Esophagus squamous epithelium (tissue), 5 donors: Measurements from ENCODE around the gene PRR15L. TPM values are rescaled to one million over a fixed set of nuclear protein-coding genes. Genes with fewer than 3 reads are reported as not detected.

Experiments used
- DNase-seq: peaks from one replicate; lab custom pipeline; 2025; lab: John Stamatoyannopoulos, UW
- H3K27ac ChIP-seq, 4 donors: fragments of 200-600 bp; sonication (generic); one replicate each; pipeline ENCODE4 v1.5.1; 2016 to 2019; ENCODE audit warnings: mild to moderate bottlenecking in 1 of 4
- H3K27me3 ChIP-seq, 4 donors: fragments of 200-600 bp; sonication (generic); 1 replicate in 3 of 4; 2 replicates in 1 of 4; pipeline versions ENCODE4 v1.5.1 to v1.6.0; 2017 to 2021; ENCODE audit warnings: antibody characterized with exemption in 1 of 4
- H3K36me3 ChIP-seq, 3 donors: fragments of 200-600 bp; sonication (generic); one replicate each; pipeline ENCODE4 v1.5.1; 2016 to 2019
- H3K4me1 ChIP-seq, 3 donors: fragments of 200-600 bp; sonication (generic); one replicate each; pipeline ENCODE4 v1.5.1; 2017 to 2019
- H3K4me3 ChIP-seq, 4 donors: fragments of 200-600 bp; sonication (generic); 1 replicate in 3 of 4; 2 replicates in 1 of 4; pipeline ENCODE4 v1.5.1; 2016 to 2019; ENCODE audit warnings: mild to moderate bottlenecking in 2 of 4, moderate library complexity in 1 of 4
- H3K9me3 ChIP-seq, 3 donors: fragments of 200-600 bp; sonication (generic); one replicate each; pipeline ENCODE4 v1.5.1; 2016 to 2019
- CTCF ChIP-seq, 6 experiments: fragments of 450-650 bp in 4 of 6; fragments of 200-600 bp in 2 of 6; sonication (generic) in 2 of 6; IDR thresholded peaks; one replicate each; pipeline ENCODE4 v1.5.1; 2016 to 2019; ENCODE audit warnings: antibody characterized with exemption in 6 of 6, mild to moderate bottlenecking in 4 of 6, moderate library complexity in 4 of 6
- POLR2A ChIP-seq, 4 donors: fragments of 450-650 bp; IDR thresholded peaks; one replicate each; pipeline ENCODE4 v1.6.1; 2017; ENCODE audit warnings: antibody characterized with exemption in 4 of 4, mild to moderate bottlenecking in 4 of 4, moderate library complexity in 3 of 4
- WGBS, 2 donors: methylation state at CpG; one replicate each; pipeline ENCODE4 v1.1.5; 2018; 5-methylcytosine and 5-hydroxymethylcytosine counted together
- intact Hi-C: fragments of 100-400 bp; cut with DNase I; formaldehyde crosslinking; loops from one replicate; pipeline ENCODE4 v1.15.0; 2022
- total RNA-seq, 4 donors: library from RNA; depleted of rRNA; stranded (reverse); fragments of >200 nt; gene quantifications; one replicate each; pipeline ENCODE4 v1.1.0, GENCODE V29; 2016
- donor health status: DM: yes; HTN: yes; CAD: no.

PRR15L gene
- total RNA-seq, 4 donors from 2014 or later = 3.3 to 12.5 (median 7.1) TPM

GRCh38 chr17:47915776-47916398, 41.8 kb downstream of the PRR15L start:
- WGBS, 2 donors = 25 to 30% methylated on average over 5 to 8 of the region's 12 CpGs

GRCh38 chr17:47914306-47914948, 43.3 kb downstream of the PRR15L start:
- no peak for DNase-seq
- TF ChIP-seq CTCF (IDR thresholded peaks at IDR 0.05) = no peak
- TF ChIP-seq POLR2A (IDR thresholded peaks at IDR 0.05) = no peak
- H3K36me3 ChIP-seq = peaks cover 0 to 30% (median 7%) of the 10 kb centered on the region in 3 donors
- intact Hi-C loops = no loop called here
- H3K4me1 ChIP-seq = peaks cover 0 to 40% (median 5%) of the 10 kb centered on the region in 3 donors
- 46 to 47% methylated on average over 3 to 4 of the region's 4 CpGs for WGBS, 2 donors
- H3K9me3 ChIP-seq = no peaks in the 10 kb centered on the region
- H3K4me3 ChIP-seq = no peak overlapping the region
- H3K27ac ChIP-seq = no peak overlapping the region
- no peaks in the 10 kb centered on the region for H3K27me3 ChIP-seq

More at GRCh38 chr17:47915776-47916398, 41.8 kb downstream of the PRR15L start:
- TF ChIP-seq POLR2A (IDR thresholded peaks at IDR 0.05) = no peak
- Histone ChIP-seq H3K36me3 (peaks cover 0 to 30% (median 7%) of the 10 kb centered on the region in 3 donors), H3K4me3 (no peak overlapping the region), H3K4me1 (peaks cover 0 to 40% (median 5%) of the 10 kb centered on the region in 3 donors), H3K9me3 (no peaks in the 10 kb centered on the region), H3K27me3 (no peaks in the 10 kb centered on the region), H3K27ac (peak overlapping the region in 1 of 4 donors; percentile 21)
- intact Hi-C loops = no loop called here
- no peak for DNase-seq

GRCh38 chr17:47913050-47913449, 44.6 kb downstream of the PRR15L start:
- WGBS, 2 donors = 84 to 86% methylated on average over 2 of the region's 2 CpGs
- H3K4me1 ChIP-seq = peaks cover 0 to 49% (median 5%) of the 10 kb centered on the region in 3 donors
- intact Hi-C loops = no loop called here
- no peaks in the 10 kb centered on the region for H3K9me3 ChIP-seq
- no peak for TF ChIP-seq CTCF (IDR thresholded peaks at IDR 0.05)
- TF ChIP-seq POLR2A (IDR thresholded peaks at IDR 0.05) = no peak
- peaks cover 0 to 30% (median 7%) of the 10 kb centered on the region in 3 donors for H3K36me3 ChIP-seq
- no peak overlapping the region for H3K4me3 ChIP-seq
- H3K27ac ChIP-seq = no peak overlapping the region
- DNase-seq = no peak
- no peaks in the 10 kb centered on the region for H3K27me3 ChIP-seq

- intact Hi-C loops = no loop called here
- no peaks in the 10 kb centered on the region for H3K36me3 ChIP-seq
- 72 to 80% methylated on average over 8 of the region's 8 CpGs for whole genome bisulfite sequencing, 2 donors
- H3K27me3 ChIP-seq = no peaks in the 10 kb centered on the region
- no peaks in the 10 kb centered on the region for H3K9me3 ChIP-seq
- peak overlapping the region in 1 of 4 donors; percentile 36 for H3K27ac ChIP-seq
- H3K4me1 ChIP-seq = peaks cover 16 to 60% (median 18%) of the 10 kb centered on the region in 3 donors
- DNase-seq = no peak
- TF ChIP-seq CTCF (IDR thresholded peaks at IDR 0.05) (no peak), POLR2A (IDR thresholded peaks at IDR 0.05) (no peak)
- H3K4me3 ChIP-seq = no peak overlapping the region
Observed at GRCh38 chr17:47907932-47908562, 49.6 kb downstream of the PRR15L start.

- Histone ChIP-seq H3K36me3 (peaks cover 0 to 1% (median 0%) of the 10 kb centered on the region in 3 donors), H3K4me3 (no peak overlapping the region), H3K27me3 (no peaks in the 10 kb centered on the region), H3K27ac (peak overlapping the region; percentile 61 to 84 (median 80)), H3K4me1 (peaks cover 16 to 64% (median 18%) of the 10 kb centered on the region in 3 donors), H3K9me3 (no peaks in the 10 kb centered on the region)
- intact Hi-C loops = no loop called here
- no peak for TF ChIP-seq CTCF (IDR thresholded peaks at IDR 0.05)
- TF ChIP-seq POLR2A (IDR thresholded peaks at IDR 0.05) = no peak
- DNase-seq = no peak
- 79 to 87% methylated on average over 3 of the region's 3 CpGs for WGBS, 2 donors
Observed at GRCh38 chr17:47906443-47906842, 51.2 kb downstream of the PRR15L start.
